Stimulated activated CD4-positive, alpha-beta T cell treated with anti-CD3 and anti-CD28 coated beads, TNF-alpha, amount 100 ng/mL, for 4 hours (primary cell): ENCODE data around the gene POLR1A.

Experiments used
- DNase-seq, 3 experiments: peaks; one replicate each; pipeline ENCODE4 v3.0.0-alpha.2; 2020; ENCODE audit warnings: low read depth in 3 of 3

The POLR1A gene

DNA sequence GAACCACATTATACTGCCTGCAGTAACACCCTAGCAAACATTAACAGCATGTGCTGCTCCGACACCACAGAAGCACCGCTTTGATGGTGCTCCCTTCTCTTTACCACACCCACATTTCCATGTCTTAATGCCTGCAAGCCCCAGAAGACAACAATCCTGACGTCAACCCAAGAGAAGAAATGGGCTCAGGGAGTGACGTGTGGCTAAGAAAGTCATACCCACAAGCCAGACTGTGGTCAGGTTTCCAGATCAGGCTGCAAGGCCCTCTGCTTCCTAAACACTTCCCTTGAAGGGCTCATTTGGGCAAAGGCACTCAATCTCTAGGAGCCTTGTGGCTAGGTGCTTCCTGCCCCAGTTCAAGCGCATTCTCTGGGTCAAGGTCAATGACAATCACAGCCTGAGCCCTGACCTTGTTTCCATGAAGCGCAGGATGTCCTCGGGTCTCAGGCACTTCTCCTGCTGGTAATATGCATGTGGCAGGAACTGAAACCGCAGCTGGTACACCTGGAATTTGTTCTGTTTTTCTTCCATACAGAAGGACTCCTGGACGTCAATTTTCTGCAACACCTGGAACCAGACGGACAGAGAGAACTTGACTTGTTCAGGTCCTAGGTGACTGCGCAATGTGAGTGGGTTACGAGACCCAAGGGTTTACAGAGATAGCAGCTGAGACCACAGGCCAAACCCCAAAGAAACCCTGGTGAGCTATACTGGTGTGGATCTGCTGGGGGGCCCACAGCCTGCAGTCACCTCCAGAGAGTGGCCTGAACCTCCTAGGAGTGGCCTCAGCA lies 67.2 kb downstream of the POLR1A start:
- DNase-seq, result peak in 2 of 3 experiments; percentile 24 to 37

DNA sequence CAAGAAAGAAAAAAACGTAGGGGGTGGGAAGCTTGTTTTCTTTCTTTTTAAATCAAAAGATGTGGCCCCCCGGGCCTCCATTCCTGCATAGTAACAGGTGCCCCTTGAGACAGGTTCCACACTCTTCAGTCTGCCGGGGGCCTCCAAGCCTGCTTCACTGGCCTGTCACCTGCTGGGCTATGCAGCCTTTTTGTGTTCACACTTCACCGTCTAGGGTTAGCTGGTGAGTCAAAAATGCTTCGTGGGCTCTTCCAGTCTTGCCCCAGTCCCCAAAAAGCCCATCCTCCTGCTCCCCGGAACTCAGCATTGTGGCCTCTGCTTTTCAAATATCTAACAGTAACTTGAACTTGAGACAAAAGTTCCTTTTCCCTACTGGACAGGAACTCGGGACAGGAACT lies 67.9 kb downstream of the POLR1A start:
- no peak for DNase-seq

GRCh38 chr2:86037141-86037794 lies 68.4 kb downstream of the POLR1A start:
- DNase-seq, result peak in 1 of 3 experiments; percentile 24

DNA sequence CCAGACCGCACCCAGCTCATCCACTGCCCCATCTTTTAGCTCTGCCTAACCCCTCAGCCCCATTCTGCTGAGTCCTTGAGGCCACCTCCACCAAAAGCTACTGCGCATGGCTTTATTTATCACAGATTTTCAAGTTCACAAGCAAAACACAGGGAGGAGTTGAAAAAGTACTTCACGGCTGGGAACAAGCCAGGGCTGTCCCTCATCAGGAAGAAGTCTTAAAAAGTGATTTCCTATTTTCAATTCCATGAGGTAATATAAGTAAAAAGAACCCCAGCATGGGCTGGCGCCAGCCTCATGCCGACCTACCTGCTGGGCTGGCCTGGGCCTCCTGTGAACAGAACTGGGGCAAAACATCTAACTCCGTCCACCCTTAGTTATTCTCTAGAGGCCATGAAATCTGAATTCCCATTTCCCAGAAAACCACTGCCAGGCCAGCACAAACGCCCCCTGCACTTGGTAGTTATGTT lies 69.0 kb downstream of the POLR1A start:
- no peak for DNase-seq

DNA sequence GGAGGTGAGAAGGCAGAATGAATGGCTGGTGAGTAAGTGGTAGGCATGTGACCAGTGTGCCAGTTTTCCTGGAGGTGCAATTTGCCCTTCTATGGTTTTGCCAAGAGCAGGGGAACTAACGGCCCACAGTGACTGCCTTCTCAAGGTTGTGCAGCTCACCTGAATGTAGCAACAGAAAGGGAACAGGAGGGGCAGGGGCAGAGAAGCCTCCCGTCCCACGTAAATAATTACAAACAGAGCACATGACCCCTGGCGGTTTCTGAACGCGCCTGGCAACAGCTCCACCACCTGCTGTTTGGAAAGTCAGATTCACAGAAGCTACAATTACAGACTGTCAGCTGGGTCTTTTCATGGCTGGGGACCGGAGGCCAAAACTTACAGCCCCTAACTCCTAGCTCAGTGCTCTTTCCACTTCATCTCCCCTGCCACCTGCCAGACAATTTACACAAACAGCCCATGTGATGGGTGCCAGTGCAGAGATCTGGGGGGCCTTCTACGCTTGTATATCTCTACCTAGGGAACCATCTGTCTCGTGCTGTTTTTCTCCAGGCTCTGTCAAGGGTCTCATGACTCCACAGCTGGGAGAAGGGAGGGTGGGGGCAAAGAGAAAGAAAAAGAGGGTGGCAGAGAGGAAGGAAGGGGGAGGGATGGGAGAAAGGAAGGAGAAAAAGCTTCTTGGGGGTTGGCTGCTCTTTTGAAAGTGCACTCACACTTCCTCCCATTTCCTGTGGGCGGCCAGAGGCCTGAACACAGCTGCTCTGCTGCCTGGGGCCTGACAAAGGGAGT lies 69.6 kb downstream of the POLR1A start:
- peak in 1 of 3 experiments; percentile 43 for DNase-seq

- DNase-seq, result no peak
Observed at GRCh38 chr2:86035376-86035882, 70.3 kb downstream of the POLR1A start.

DNA sequence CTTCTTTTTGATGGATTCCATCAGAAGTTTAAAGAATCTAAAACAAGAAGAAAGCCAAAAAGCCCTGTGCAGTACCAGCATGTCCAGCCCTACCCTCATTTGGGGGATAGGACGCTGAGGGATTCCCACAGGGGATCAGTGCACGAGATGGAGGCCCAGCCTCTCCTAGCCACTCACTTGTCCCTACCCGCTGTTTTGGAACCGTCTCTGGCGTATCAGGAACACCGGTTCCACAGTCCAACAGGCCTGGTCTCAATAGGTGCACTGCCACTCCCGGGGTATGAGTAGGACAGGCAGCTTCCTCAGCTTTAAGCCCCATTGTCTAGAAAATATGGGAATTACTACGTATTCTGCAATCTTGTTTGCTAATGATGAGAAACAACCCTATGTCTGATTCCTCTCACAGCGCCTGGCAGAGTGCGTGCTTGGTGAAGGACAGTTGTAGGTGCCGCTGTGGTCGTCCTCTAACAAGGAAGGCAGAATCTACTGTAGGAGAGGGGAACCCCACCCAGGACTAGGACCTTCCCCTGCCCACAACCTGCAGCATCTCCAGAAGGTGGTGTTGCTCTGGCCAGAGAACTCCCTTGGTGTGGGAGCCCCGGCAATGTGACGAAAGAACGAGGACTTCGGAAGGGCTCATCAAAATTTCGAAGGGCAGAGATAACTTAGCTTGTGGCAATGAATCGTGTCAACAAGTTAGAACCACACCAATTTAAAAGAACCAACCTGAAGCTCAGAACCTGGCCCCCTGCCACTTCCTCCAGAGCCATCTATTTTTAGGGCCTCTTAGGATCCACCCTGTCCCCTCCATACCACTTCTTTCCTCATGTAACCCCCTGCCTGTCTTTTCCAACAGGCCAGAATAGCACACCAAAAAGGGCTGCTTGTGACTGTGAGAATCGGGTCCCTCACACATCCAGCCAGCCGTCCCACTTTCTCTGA lies 71.7 kb downstream of the POLR1A start:
- DNase-seq, result no peak

DNA sequence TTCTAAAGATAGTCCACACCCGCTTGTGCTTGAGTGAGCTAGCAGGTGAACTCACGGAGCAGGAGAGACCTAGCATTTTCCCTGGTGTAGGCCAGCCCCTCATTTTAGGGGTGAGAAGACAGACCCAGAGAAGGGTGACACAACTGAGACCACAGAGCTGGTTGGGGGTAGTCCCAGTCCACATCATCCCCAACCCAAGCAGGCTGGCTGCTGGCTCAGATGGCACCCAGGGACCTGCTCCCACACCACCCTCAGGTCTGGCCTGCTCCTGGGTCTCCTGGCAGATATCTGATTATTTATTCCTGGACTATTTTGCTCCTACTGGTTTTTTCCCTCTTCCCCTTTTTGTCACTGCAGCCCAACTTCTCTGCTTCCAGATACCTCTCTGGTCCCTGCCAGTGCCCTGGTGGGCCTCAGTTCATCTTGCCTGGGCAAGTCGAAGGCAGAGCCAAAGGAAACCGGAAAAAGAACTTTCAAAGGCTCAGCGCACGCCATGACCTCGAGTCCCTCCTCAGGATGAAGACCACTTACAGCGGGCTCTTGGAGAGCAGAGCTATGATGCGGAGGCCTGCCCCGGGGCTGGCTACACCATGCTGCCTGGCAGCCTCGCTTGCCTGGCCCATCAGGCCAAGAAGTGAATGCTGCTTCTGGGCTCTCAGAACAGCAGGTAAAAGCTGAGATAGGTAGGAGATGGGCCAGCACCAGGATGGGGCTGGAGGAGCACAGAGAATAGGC lies 72.7 kb downstream of the POLR1A start:
- DNase-seq, result no peak

DNA sequence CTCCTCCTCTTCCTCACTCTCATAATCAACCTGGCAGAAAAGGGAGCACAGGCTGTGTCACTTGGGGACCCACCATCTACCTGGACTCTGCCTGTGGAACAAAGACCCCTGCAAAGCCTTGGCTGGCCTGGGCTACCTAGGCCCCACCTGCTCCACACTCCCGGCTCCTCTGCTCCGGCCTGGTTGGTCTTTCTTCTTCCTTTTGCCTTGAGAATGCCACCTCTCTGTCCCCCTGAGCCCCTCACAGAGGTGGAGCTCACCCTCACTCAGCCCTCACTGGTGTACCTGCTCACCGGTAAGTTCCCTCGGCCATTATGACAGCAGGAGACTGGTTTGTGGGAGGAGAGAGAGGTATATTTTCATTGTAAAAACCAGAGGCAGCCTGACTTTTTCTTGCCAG lies 74.1 kb downstream of the POLR1A start:
- DNase-seq, result no peak

DNA sequence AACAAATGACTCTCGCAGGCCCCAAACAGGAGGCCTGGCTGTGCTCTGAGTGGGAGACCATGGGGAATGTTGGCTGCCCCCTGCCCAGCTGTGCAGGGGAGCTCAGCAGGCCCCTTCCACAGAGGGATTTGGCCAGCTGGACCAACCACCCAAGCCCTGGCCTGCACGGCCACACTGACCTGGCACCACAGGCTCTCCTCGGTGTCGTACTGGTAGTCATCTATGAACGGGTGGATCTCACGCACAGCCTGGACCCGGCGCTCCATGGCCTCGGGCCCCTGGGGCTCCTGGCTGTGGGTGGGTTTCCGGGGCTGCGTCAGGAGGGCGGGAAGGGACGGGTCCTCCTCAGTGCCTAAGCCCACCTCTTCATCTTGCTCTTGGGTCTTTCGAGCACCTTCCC lies 74.5 kb downstream of the POLR1A start:
- no peak for DNase-seq

GRCh38 chr2:86029873-86030272 lies 75.8 kb downstream of the POLR1A start:
- DNase-seq, result no peak

- DNase-seq, result no peak
Observed at GRCh38 chr2:86028766-86029381, 76.8 kb downstream of the POLR1A start.

- DNase-seq, result no peak
Observed at GRCh38 chr2:86027922-86028765, 77.5 kb downstream of the POLR1A start.

GRCh38 chr2:86027196-86027921 lies 78.3 kb downstream of the POLR1A start:
- no peak for DNase-seq

GRCh38 chr2:86026744-86027065 lies 79.0 kb downstream of the POLR1A start:
- DNase-seq, result no peak

DNA sequence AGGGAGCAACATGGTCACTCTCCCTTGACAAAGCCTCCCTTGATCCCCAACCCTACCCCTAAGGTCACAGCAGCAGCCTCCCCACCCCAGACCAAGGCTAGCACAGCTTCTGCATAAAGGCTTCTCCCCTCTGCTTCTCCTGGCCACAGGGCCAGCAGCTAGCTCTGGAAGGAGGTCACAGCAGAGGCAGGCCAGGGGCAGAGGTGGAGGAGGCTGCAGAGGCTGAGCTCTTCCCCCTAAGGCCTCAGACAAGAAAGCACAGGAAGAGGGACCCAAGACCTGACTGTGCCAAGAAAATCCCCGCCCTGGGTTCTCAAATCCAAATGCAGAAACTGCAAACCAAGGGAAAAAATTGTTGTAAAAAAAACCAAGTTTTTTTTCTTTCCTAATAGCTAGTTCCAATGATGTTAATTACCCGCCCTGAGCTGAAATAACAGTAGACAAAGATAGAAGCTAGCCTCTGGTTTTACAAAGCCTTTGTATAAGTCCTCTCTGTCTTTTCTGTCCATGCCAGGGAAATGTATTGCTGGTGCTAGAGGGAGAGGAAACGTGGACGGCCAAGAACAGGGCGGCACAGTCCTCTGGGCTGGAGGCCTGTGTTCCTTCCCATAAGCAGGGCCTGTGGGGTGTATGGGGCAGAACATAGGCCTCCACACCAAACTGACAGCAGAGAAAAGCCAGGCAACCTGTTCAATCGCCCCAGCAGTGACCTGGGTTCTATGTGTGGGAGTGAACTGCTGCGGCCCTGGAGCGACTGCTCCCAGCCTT lies 79.5 kb downstream of the POLR1A start:
- no peak for DNase-seq

DNA sequence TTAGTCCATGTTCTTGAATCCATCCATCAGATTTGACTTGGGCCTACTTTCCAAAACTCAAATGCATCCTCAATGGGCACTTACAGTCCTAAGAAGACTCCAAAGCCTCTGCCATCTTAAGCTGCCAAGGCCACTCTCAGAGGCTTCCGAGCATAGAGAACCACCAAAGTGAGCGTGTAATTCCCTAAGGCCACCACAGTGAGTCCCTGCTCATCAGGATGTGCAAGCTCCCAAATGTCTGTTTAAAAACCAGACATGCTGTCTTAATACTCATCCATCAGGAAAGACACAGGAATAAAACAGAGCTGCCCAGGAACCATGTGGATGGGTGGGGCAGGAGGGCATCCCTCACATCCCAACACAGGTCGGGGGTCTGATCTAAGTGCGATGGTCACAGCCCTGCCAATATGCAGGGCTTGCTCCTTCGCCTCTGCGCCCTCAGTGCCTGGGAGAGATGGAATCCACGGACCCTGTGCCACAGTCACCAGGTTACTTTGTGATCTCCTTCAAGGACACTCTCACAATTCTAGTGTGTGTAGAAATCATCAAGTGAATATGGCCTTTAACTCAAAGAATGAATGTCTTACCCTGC lies 80.4 kb downstream of the POLR1A start:
- no peak for DNase-seq
